ENCODE measurements around the gene KLHL20. TPM values are rescaled to one million over a fixed set of nuclear protein-coding genes. Genes with fewer than 3 reads are reported as not detected.

The KLHL20 gene
- total and polyA plus RNA-seq, 2 of the 8 experiments (the other 6 are each of a cell fraction or from before 2014, with no cell fraction given), result 4.9 to 12.3 TPM

DNA sequence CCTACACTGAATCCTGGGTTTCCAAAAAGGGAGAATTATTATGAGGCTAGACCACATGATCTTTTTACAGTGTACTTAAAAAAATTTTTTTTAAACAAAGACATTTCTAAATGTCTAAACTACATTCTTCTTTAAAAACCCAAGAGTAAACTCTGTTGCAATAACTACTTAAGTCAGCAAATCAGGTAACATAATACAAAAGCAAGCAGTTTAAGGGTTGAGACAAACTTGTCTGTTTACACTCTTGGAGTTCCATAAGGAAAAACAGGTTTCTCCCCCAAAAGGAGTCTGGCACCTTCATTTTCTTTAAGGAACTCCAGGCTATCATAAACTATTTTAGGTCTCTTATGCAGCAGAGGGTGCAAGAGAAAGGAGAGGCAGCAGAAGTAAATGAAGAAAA is 32.6 kb upstream of the KLHL20 start:
- H3K14ac ChIP-seq (ENCODE audit: insufficient read length), result no peak overlapping the region
- H3K4me3 ChIP-seq (ENCODE audit: extremely low read depth in 1 of 4, insufficient read depth in 2 of 4, low read depth in 3 of 4, low read length in 4 of 4), result peak overlapping the region in 1 of 4 experiments; percentile 14; a peak in 1 of 8 replicates
- no peak overlapping the region for H3K18ac ChIP-seq (ENCODE audit: extremely low read depth, low read length)
- H2BK15ac ChIP-seq (ENCODE audit: low read length), result no peak overlapping the region
- H2BK120ac ChIP-seq (replicated peaks; ENCODE audit: low read depth, low read length), result no peak overlapping the region
- ChIA-PET POLR2A (ENCODE audit: partially characterized antibody) (interaction anchor here (1.0 kb wide), 1 partner anchor 12 kb away, joined by 3 read pairs; no protein-coding TSS in a partner anchor), CTCF (ENCODE audit: partially characterized antibody) (interaction anchor here (0.7 kb wide), 1 partner anchor 16 kb away, joined by 3 read pairs; no protein-coding TSS in a partner anchor)
- H3K79me1 ChIP-seq (ENCODE audit: low read depth, low read length), result no peaks in the 10 kb centered on the region
- H3K4me1 ChIP-seq (replicated peaks in 1 of 4; ENCODE audit: control insufficient read depth in 3 of 4, insufficient read depth in 4 of 4, low read length in 3 of 4), result peaks cover 0 to 4% (median 0%) of the 10 kb centered on the region in 4 experiments; a peak in 3 of 7 replicates
- H3K36me3 ChIP-seq (ENCODE audit: control insufficient read depth in 2 of 4, insufficient read depth in 4 of 4, low read length in 3 of 4), result no peaks in the 10 kb centered on the region
- H4K5ac ChIP-seq (ENCODE audit: insufficient read length, low read depth, low read length), result peak overlapping the region; percentile 59
- H3K79me2 ChIP-seq (ENCODE audit: control insufficient read depth in 1 of 2, insufficient read depth in 2 of 2, low read length in 2 of 2), result no peaks in the 10 kb centered on the region
- H4K8ac ChIP-seq (ENCODE audit: extremely low read depth, insufficient read depth, low read length), result no peak overlapping the region
- TF ChIP-seq NRF1 (IDR thresholded peaks at IDR 0.05; ENCODE audit: low read depth, low read length) (no peak), SAP30 (IDR thresholded peaks at IDR 0.05; ENCODE audit: insufficient read depth, insufficient replicate concordance, low read length) (no peak), GTF2F1 (IDR thresholded peaks at IDR 0.05; ENCODE audit: borderline replicate concordance, low read depth, low read length) (no peak), TCF12 (IDR thresholded peaks at IDR 0.05; ENCODE audit: low read depth, low read length) (no peak), JUND (IDR thresholded peaks at IDR 0.05; ENCODE audit: low read length) (no peak), SIRT6 (IDR thresholded peaks at IDR 0.05; ENCODE audit: low read length) (no peak), EP300 (IDR thresholded peaks at IDR 0.05; ENCODE audit: borderline replicate concordance in 1 of 2, low read depth in 2 of 2, low read length in 2 of 2) (no peak), CTBP2 (IDR thresholded peaks at IDR 0.05; ENCODE audit: borderline replicate concordance, insufficient read depth, insufficient read length, low read length) (no peak), TBP (IDR thresholded peaks at IDR 0.05; ENCODE audit: low read depth, low read length) (no peak), SUZ12 (IDR thresholded peaks at IDR 0.05; ENCODE audit: low read length) (no peak), HDAC6 (IDR thresholded peaks at IDR 0.05; ENCODE audit: low read depth, low read length) (no peak), YY1 (IDR thresholded peaks at IDR 0.05; ENCODE audit: low read depth, low read length) (no peak), CBX5 (IDR thresholded peaks at IDR 0.05; ENCODE audit: low read depth, low read length) (no peak), RNF2 (IDR thresholded peaks at IDR 0.05; ENCODE audit: borderline replicate concordance, low read depth, low read length, missing control alignments, poor library complexity, severe bottlenecking) (no peak)
- H4K20me1 ChIP-seq (replicated peaks in 1 of 2; ENCODE audit: control insufficient read depth in 1 of 2, insufficient read depth in 2 of 2, low read length in 2 of 2), result no peaks in the 10 kb centered on the region
- 0 out of 2 replicates have a peak overlapping the region, but pooled peaks have one; percentile 5 for H3K27ac ChIP-seq (ENCODE audit: low read depth, low read length)
- H2AFZ ChIP-seq (ENCODE audit: low read length), result peak overlapping the region; percentile 23
- 0 out of 4 replicates have a peak, but pooled peaks cover 0 to 3% of the 10 kb centered on the region in 2 experiments for H3K9me3 ChIP-seq (ENCODE audit: insufficient read depth in 2 of 2, low read depth in 1 of 2, low read length in 1 of 2)
- H3K4ac ChIP-seq (replicated peaks; ENCODE audit: insufficient read length, low read depth, low read length), result no peak overlapping the region
- no peak overlapping the region for H2BK12ac ChIP-seq (ENCODE audit: low read depth, low read length)
- no peaks in the 10 kb centered on the region for H3K23me2 ChIP-seq (ENCODE audit: low read depth, low read length)
- no peak overlapping the region for H2AK5ac ChIP-seq (ENCODE audit: low read depth, low read length)
- no peak overlapping the region for H3K9ac ChIP-seq (replicated peaks in 1 of 4; ENCODE audit: extremely low read depth in 1 of 4, low read depth in 3 of 4, low read length in 3 of 4)
- H3K23ac ChIP-seq (ENCODE audit: insufficient read length), result no peak overlapping the region
- peak overlapping the region; percentile 29 to 39; a peak in 2 of 4 replicates for H3K4me2 ChIP-seq (ENCODE audit: insufficient read depth in 1 of 2, low read depth in 2 of 2, low read length in 2 of 2)
- no peak overlapping the region for H3K56ac ChIP-seq (replicated peaks; ENCODE audit: insufficient read length, low read depth, low read length)
- no peak overlapping the region for H4K91ac ChIP-seq (replicated peaks; ENCODE audit: insufficient read length, low read length)
- no peak overlapping the region for H2BK20ac ChIP-seq (ENCODE audit: low read length)
- H2BK5ac ChIP-seq (ENCODE audit: low read depth, low read length), result 0 out of 2 replicates have a peak overlapping the region, but pooled peaks have one; percentile 12
- FAIRE-seq (no peak), DNase-seq (ENCODE audit: low read depth in 1 of 2, low spot score in 2 of 2) (no peak)
- no peaks in the 10 kb centered on the region for H3K27me3 ChIP-seq (replicated peaks in 1 of 4; ENCODE audit: control insufficient read depth in 3 of 4, extremely low read depth in 1 of 4, insufficient read depth in 3 of 4, low read length in 3 of 4)

Data from H1 (cell line).